Nucleus accumbens (tissue), 56 donors: Measurements from ENCODE around the gene EIF2D.
"Not testable (repeated sequence)": the region's sequence is repeated elsewhere in the genome, so short reads cannot be mapped to it uniquely, and the experiment has no call there.

ENCODE experiments used
- DNase-seq, 56 donors: peaks; one replicate each; lab custom pipeline; 2025; lab: John Stamatoyannopoulos, UW

EIF2D gene

GRCh38 chr1:206589206-206589605, 23.1 kb downstream of the EIF2D start:
- no peak for DNase-seq

DNA sequence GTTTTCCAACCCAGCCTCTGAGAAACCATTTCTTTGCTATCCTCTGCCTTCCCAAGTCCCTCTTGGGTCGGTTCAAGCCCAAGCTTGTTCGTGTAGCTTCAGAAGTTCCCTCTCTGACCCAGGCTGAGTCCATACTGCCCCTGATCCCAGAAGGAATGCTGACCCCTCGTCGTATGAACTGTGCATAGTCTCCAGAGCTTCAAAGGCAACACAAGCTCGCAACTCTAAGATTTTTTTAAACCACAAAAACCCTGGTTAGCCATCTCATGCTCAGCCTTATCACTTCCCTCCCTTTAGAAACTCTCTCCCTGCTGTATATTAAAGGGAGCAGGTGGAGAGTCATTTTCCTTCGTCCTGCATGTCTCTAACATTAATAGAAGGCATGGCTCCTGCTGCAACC, 23.8 kb downstream of the EIF2D start:
- DNase-seq: no peak

DNA sequence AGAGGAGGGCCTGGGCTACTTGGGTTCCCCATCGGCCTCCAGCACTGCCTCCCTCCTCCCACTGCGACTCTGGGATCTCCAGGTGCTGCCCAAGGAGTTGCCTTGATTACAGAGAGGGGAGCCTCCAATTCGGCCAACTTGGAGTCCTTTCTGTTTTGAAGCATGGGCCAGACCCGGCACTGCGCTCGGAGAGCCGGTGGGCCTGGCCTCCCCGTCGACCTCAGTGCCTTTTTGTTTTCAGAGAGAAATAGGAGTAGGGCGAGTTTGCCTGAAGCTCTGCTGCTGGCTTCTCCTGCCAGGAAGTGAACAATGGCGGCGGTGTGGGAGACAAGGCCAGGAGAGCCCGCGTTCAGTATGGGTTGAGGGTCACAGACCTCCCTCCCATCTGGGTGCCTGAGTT, 24.4 kb downstream of the EIF2D start:
- DNase-seq: no peak

DNA sequence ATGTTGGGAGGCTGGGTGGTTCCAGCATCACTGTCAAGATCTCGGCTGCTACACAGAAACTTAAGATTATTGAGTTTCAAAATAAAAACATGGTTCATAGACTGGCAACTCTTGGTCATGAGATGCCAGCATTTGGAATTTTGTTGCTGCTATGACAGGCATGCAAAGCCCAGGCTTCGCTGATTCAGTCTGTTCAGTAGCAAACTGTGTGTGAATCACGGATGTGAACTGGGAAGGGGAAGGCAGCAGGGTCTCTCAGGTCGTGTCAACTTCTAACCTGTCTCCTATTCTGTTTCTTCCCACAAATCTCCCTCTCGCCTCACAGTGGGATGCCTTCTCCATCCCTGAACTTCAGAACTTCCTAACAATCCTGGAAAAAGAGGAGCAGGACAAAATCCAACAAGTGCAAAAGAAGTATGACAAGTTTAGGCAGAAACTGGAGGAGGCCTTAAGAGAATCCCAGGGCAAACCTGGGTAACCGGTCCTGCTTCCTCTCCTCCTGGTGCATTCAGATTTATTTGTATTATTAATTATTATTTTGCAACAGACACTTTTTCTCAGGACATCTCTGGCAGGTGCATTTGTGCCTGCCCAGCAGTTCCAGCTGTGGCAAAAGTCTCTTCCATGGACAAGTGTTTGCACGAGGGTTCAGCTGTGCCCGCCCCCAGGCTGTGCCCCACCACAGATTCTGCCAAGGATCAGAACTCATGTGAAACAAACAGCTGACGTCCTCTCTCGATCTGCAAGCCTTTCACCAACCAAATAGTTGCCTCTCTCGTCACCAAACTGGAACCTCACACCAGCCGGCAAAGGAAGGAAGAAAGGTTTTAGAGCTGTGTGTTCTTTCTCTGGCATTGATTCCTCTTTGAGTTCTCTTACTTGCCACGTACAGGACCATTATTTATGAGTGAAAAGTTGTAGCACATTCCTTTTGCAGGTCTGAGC, 25.5 kb downstream of the EIF2D start:
- no peak for DNase-seq

DNA sequence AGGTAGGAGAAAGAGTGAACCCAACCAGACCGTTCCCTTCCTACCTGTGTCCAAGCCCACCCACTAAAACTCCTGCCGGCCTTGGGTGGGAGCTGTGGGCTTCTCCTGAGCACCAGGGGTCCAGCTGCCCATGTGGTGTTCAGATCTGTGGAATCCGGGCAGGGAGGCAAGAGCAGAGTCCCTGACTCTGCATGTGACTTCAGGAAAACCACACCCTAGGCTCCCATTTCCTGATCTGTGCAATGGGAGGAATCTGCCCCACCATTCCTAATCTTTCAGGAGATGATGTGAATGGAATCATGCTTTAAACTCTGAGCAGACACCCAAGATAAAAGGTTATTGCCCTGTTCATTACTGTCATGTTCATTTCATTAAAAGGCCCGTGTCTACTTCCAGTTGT, 27.6 kb downstream of the EIF2D start:
- no peak for DNase-seq

DNA sequence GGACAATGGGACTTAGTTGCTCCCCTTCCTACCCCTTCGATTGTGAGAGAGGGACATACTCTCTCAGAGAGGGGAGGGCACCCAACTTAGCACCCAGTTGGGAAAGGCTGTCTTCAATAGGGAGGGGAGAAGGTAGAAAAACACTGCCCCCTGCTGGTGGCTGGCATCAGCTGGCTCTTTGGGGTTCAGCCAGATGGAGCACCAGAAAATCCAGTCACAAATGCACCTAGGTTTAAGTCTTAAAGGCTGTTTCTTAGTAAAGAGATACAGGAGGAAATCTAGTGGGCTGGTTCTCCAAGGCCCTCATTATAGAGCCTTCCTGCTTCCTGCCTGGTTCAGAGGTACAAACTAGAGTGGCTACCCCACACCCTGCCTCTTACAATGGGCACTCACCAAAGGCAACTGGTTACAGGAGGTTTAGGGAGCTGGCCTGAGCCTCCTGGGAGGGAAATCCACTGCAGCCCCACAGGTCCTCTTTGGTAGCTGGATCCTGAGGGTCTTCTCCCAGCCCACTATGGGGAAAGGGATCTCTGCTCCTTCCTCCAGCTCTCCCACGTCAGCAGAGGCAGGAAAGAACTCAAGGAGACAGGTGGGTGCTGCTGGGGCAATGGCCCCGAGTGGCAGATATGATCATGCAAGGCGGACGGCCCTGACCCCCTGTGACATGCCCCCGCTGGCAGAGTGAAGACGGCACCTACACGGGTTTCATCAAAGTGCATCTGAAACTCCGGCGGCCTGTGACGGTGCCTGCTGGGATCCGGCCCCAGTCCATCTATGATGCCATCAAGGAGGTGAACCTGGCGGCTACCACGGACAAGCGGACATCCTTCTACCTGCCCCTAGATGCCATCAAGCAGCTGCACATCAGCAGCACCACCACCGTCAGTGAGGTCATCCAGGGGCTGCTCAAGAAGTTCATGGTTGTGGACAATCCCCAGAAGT, 28.3 kb downstream of the EIF2D start:
- peak in 48 of 56 donors; percentile 15 to 91 (median 54) for DNase-seq

- peak in 18 of 56 donors; percentile 8 to 62 (median 30) for DNase-seq
Observed at GRCh38 chr1:206582971-206583706, 29.1 kb downstream of the EIF2D start.

DNA sequence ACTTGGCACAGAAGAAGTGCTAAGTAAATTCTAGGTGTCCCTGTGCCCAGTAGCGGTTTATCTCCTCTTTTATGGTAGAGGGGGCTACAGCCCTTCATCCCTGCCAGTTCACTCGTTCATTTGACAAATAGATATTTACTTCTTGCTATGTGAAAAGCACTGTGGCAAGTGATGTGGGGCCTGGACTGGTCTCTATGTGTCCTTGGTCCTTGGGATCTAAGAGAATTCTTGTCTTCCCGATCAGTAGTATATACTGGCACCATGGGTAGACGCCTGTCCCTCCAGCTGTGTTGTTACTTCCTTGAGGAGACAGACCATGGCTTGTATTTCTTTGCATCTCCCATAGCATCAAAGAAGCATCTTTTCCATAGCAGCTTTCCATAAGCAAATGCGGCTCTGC, 29.7 kb downstream of the EIF2D start:
- no peak for DNase-seq

DNA sequence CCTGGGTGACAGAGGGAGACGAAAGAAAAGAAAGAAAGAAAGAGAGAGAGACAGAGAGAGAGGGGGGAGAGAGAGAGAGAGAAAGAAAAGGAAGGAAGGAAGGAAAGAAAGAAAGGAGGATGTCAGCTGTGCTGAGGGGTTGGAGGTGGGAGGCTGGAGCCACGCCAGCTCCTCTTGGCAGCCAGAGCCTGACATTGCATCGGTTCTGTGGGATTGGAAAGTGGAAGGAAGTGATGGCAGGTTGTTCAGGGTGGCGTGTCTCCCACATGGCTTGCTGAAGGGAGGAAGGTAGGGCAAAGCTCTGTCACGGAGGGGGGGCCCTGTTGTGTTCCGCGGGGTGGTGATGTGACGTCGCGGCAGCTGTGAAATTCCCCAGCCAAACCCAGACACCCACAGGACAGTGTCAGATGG, 30.7 kb downstream of the EIF2D start:
- peak in 9 of 56 donors; percentile 8 to 41 (median 17) for DNase-seq

DNA sequence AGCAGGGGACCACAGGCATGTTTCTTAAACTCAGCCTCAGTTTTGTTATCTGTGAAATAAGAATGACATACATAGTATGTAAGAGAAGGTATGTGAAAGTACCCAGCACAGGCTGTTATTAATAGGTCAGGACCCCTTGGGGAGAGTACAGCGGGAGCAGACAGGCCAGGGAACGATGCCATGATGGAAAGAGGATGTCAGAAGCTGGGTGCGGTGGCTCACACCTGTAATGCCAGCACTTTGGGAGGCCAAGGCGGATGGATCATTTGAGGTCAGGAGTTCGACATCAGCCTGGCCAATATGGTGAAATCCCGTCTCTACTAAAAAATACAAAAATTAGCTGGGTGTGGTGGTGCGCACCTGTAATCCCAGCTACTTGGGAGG, 31.2 kb downstream of the EIF2D start:
- not testable (repeated sequence) for DNase-seq

GRCh38 chr1:206580438-206581113, 31.7 kb downstream of the EIF2D start:
- DNase-seq: no peak

- peak in 29 of 56 donors; percentile 7 to 70 (median 29) for DNase-seq
Observed at GRCh38 chr1:206579747-206580437, 32.4 kb downstream of the EIF2D start.

DNA sequence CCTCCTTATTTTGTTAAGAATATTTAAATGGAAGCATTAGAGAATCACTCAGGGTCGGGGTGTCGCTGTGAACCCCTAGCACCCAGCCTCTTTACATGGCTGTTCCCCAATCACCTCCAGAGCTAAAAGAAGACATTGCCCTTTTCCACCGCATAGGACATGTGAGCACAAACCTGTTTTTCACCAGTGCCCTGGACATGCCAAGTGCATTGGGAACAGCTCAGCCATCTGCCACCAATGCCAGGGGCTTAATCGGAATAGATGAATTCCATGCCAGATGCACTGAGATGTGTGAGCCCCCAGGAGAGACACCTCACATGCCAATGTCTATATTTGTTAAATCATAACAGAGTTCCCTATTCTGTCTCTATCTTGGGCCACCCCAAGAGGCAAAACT, 33.3 kb downstream of the EIF2D start:
- DNase-seq: no peak

DNA sequence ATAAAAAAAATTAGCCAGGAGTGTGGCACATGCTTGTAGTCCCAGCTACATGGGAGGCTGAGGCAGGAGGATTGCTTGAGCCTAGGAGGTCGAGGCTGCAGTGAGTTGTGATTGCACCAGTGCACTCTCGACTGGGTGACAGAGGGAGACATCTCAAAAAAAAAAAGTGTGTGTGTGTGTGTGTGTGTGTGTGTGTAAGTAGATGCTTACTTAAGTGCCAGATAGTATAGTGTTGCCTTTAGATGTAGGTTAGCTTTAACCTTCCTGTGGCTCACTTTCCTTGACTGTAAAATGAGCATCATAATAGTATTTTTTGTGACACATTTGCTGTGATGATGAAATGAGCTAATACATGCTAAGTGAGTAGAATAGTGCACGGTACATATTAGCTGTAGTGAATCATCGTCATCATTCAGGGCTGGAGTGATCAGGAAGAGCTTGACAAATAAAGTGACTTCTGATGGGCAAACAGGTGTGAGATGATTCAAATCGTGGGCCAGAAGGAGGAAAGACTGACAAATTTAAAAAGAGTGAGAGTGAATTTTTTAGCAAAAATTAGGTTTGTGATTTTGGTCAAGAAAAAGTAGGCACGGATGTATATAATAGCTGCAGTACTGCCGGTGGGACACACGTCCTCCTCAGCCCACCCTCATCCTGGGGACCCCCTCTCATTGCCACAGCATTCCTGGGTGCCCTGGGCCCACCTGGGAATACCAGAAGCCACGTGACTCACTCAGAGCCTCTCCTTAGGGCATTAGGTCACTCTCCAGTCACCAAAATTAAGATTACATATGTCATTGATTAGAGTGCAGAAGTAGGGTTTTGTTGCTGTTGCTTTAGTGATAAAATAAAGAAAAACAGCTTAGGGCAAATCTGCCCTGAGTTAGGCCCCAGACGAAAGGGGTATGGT, 33.9 kb downstream of the EIF2D start:
- no peak for DNase-seq

- DNase-seq: no peak
Observed at GRCh38 chr1:206577626-206578025, 34.6 kb downstream of the EIF2D start.

DNA sequence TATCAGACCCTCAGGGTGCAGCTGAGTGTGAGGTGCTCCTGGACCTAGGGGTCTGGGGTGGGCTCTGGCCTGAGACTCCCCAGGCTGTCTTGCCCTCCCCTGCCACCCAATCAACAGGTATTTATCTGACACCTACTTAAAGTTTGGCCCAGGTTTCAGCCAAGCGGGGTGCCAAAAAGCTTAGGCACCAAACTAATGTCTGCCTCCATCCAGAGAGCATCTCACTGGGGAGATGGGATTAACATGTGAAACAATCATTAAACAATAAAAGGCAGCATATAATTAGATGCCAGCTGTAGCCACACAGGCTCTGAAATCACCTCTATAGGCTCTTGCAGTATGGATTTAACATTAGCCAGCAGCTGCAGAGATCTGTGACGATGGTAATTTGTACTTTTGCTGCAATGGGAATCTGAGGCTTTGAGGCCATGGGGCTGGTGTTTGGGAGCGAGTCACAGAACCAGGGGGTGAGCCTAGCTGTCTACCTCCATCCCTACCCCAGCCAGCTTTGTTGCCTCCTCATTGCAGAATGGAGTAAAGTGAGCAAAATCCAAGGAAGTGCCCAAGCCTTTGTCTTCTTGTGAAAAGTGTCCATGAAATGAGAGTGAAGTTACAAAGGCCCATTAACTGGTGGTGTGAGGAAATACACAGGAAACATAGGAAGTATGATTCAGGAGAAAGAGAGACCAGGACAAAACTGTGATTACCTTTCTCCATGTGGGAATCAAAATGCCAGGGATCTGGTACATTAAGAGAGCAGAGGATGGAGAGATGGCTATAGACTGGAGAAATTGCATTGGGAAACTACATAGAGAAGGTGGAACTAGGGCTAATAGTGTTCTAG, 36.1 kb downstream of the EIF2D start:
- DNase-seq: no peak

DNA sequence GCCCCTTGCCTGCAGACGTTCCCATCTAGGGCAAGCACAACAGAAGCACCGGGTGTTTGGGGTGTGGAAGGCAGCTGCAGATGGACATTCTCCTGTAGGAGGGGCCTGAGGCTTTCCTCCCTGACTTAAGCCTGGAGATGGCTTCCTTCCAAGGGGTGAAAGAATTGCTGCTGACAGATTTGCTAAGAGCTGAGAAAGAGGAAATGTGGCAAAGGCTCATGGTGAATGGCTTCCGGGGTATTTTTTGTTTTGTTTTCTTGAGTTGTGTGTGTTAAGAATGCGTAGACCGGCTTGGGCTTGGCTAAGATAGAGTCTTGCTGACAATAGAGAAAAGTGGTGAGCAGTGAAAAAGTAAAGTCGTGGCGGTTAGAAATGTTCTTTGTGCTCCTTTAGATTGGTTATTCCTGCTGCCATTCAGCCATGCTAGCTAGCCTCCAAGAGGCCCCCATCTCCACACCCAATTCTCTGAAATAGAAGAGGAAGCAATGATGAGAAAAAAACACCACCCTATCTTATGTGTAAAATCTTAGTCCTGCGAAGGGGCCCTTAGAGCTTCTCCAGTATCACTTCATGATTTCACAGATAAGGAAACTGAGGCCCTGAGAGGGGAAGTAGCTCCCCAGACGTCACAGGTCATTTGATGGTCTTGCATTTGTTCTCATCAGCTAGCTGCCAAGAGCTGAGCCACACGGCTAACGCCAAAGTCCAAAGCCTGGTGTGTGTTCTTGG, 36.9 kb downstream of the EIF2D start:
- peak in 14 of 56 donors; percentile 9 to 38 (median 22) for DNase-seq
